ENCODE data around the gene PROCR. TPM values are rescaled to one million over a fixed set of nuclear protein-coding genes. Genes with fewer than 3 reads are reported as not detected.

PROCR gene
- total and polyA plus RNA-seq, 9 donors: 9.1 to 40.2 (median 21.6) TPM

GRCh38 chr20:35224536-35224935 lies 52.7 kb downstream of the PROCR start:
- Histone ChIP-seq H3K36me3 (no peaks in the 10 kb centered on the region), H3K4me3 (no peak overlapping the region), H3K27ac (no peak overlapping the region), H3K4me1 (ENCODE audit: insufficient read depth) (peaks cover 6% of the 10 kb centered on the region), H3K27me3 (no peaks in the 10 kb centered on the region), H3K9me3 (no peaks in the 10 kb centered on the region)
- TF ChIP-seq CTCF (IDR thresholded peaks at IDR 0.05): no peak
- TF ChIP-seq EP300 (IDR thresholded peaks at IDR 0.05): no peak
- no peak for TF ChIP-seq POLR2A (IDR thresholded peaks at IDR 0.05)
- DNase-seq: no peak
- 94 to 97% (median 96%) methylated on average over 5 of the region's 5 CpGs for WGBS, 3 donors
- intact Hi-C loops (cut with DNase I): no loop called here

GRCh38 chr20:35225319-35226125 lies 53.6 kb downstream of the PROCR start:
- Histone ChIP-seq H3K9me3 (no peaks in the 10 kb centered on the region), H3K4me3 (no peak overlapping the region), H3K36me3 (no peaks in the 10 kb centered on the region), H3K27me3 (no peaks in the 10 kb centered on the region), H3K4me1 (ENCODE audit: insufficient read depth) (peaks cover 6% of the 10 kb centered on the region), H3K27ac (no peak overlapping the region)
- intact Hi-C loops (cut with DNase I): no loop called here
- no peak for DNase-seq
- TF ChIP-seq POLR2A (IDR thresholded peaks at IDR 0.05): no peak
- WGBS, 3 donors: 30 to 41% (median 38%) methylated on average over 9 of the region's 9 CpGs

GRCh38 chr20:35226126-35226883 lies 54.4 kb downstream of the PROCR start, which contains the start of gene MMP24:
MMP24 (plus strand) TSS chr20:35226690; CDS start chr20:35226739, 49 bp downstream.
- intact Hi-C loops (cut with DNase I): no loop called here
- H3K4me1 ChIP-seq (ENCODE audit: insufficient read depth): peaks cover 6% of the 10 kb centered on the region
- H3K4me3 ChIP-seq: no peak within 1 kb of the TSS
- H3K27ac ChIP-seq: no peak within 1 kb of the TSS
- no peak for TF ChIP-seq POLR2A (IDR thresholded peaks at IDR 0.05)
- TF ChIP-seq EP300 (IDR thresholded peaks at IDR 0.05): no peak
- TF ChIP-seq CTCF (IDR thresholded peaks at IDR 0.05): no peak
- peak in 1 of 5 donors; percentile 22 for DNase-seq
- no peaks in the 10 kb centered on the region for H3K9me3 ChIP-seq
- no peaks in the 10 kb centered on the region for H3K27me3 ChIP-seq
- 1 to 4% (median 4%) methylated on average over 15 to 69 of the region's 70 CpGs for WGBS, 3 donors
- H3K36me3 ChIP-seq: no peaks in the 10 kb centered on the region

Small RNA genes lying within 50 kb of the gene (small RNA-seq; reads per million reads assigned to genes)
- not detected for gene MT1P3
- gene RNA5SP483: not detected

Other genes starting within 250 kb of the PROCR start
- 10 to 100 TPM; 14.5 to 35.3 (median 22.2) TPM for gene GSS, start 216.3 kb upstream of the PROCR start, total RNA-seq
- 10 to 100 TPM; 19.8 to 42.0 TPM for gene GSS, start 216.3 kb upstream of the PROCR start, polyA plus RNA-seq
- 1 to 10 TPM in 4 of 7 donors, under 1 TPM in 3; 0.74 to 2.6 (median 1.1) TPM for gene MYH7B, start 216.2 kb upstream of the PROCR start, total RNA-seq
- gene MYH7B, start 216.2 kb upstream of the PROCR start, polyA plus RNA-seq: 1 to 10 TPM in 1 of 2 donors, under 1 TPM in 1; 0.30 to 2.3 TPM
- gene TRPC4AP, start 79.3 kb upstream of the PROCR start, total RNA-seq: 10 to 100 TPM; 32.9 to 41.5 (median 40.7) TPM
- 10 to 100 TPM; 30.5 to 51.8 TPM for gene TRPC4AP, start 79.3 kb upstream of the PROCR start, polyA plus RNA-seq
- 10 to 100 TPM in 5 of 7 donors, 1 to 10 TPM in 2; 6.4 to 14.9 (median 13.4) TPM for gene EDEM2, start 24.7 kb upstream of the PROCR start, total RNA-seq
- gene EDEM2, start 24.7 kb upstream of the PROCR start, polyA plus RNA-seq: 10 to 100 TPM; 10.3 to 19.4 TPM
- gene MMP24, start 54.6 kb downstream of the PROCR start, total RNA-seq: 10 to 100 TPM in 1 of 7 donors, 1 to 10 TPM in 2, under 1 TPM in 4; 0.20 to 10.8 (median 0.67) TPM
- under 1 TPM; 0.55 to 0.81 TPM for gene MMP24, start 54.6 kb downstream of the PROCR start, polyA plus RNA-seq
- gene MMP24OS, start 106.0 kb downstream of the PROCR start, total RNA-seq: 10 to 100 TPM; 22.9 to 77.7 (median 65.8) TPM
- 10 to 100 TPM; 20.5 to 42.4 TPM for gene MMP24OS, start 106.0 kb downstream of the PROCR start, polyA plus RNA-seq
- gene EIF6, start 112.7 kb downstream of the PROCR start, total RNA-seq: 10 to 100 TPM; 36.6 to 93.1 (median 69.8) TPM
- gene EIF6, start 112.7 kb downstream of the PROCR start, polyA plus RNA-seq: 10 to 100 TPM; 43.3 to 88.4 TPM
- gene FAM83C, start 120.4 kb downstream of the PROCR start, total RNA-seq: not detected
- not detected for gene FAM83C, start 120.4 kb downstream of the PROCR start, polyA plus RNA-seq
- 10 to 100 TPM; 20.6 to 60.4 (median 43.4) TPM for gene UQCC1, start 239.9 kb downstream of the PROCR start, total RNA-seq
- 10 to 100 TPM; 19.1 to 53.3 TPM for gene UQCC1, start 239.9 kb downstream of the PROCR start, polyA plus RNA-seq